B cell (primary cell): Measurements from ENCODE around the gene CAMTA1. TPM values are rescaled to one million over a fixed set of nuclear protein-coding genes. Genes with fewer than 3 reads are reported as not detected.

Experiments used
- ATAC-seq: fragments of 200-7000 bp; cut with Tn5 transposase; one replicate; pipeline ENCODE4 v1.10.0; 2021; ENCODE audit warnings: low read depth, mild to moderate bottlenecking, moderate number of reproducible peaks, moderate library complexity
- CTCF ChIA-PET: fragments of 350-600 bp; sonication (Branson Sonifier 250); formaldehyde crosslinking; loops from one replicate; lab custom pipeline; 2021; ENCODE audit warnings: antibody characterized with exemption, inconsistent platforms; lab: Charles Lee
- POLR2A ChIA-PET: fragments of 350-600 bp; sonication (Branson Sonifier 250); formaldehyde crosslinking; loops from one replicate; lab custom pipeline; 2021; ENCODE audit warnings: antibody characterized with exemption; lab: Charles Lee
- DNase-seq: peaks from one replicate; pipeline ENCODE4 v3.0.0; 2013
- H2AFZ ChIP-seq: 2 replicates; pipeline ENCODE4 v1.6.1; 2012; ENCODE audit warnings: mild to moderate bottlenecking, low read depth, low read length; ENCODE audit not compliant: insufficient read depth, poor library complexity, severe bottlenecking
- H3K27ac ChIP-seq, 2 donors: 1 replicate in 1 of 2; 2 replicates in 1 of 2; pipeline ENCODE4 v1.5.1; 2012 to 2013; ENCODE audit warnings: low read length in 2 of 2, mild to moderate bottlenecking in 2 of 2, moderate library complexity in 1 of 2
- H3K27me3 ChIP-seq, 4 experiments: fragments of 200-600 bp in 1 of 4; sonication (generic) in 1 of 4; replicated peaks in 1 of 4; 1 replicate in 2 of 4; 2 replicates in 2 of 4; pipeline versions ENCODE4 v1.6.1 to v1.7.0; 2013 to 2016; ENCODE audit warnings: low read length in 3 of 4, mild to moderate bottlenecking in 2 of 4, mixed read lengths in 1 of 4, moderate library complexity in 1 of 4; ENCODE audit not compliant: insufficient read depth in 4 of 4, control insufficient read depth in 3 of 4; ENCODE audit errors: control extremely low read depth in 1 of 4
- H3K36me3 ChIP-seq, 2 experiments: replicated peaks in 1 of 2; 1 replicate in 1 of 2; 2 replicates in 1 of 2; pipeline versions ENCODE4 v1.6.1 to v1.7.1; 2013; ENCODE audit warnings: low read length in 1 of 2; ENCODE audit not compliant: insufficient read depth in 2 of 2, control insufficient read depth in 1 of 2; ENCODE audit errors: control extremely low read depth in 1 of 2, extremely low read depth in 1 of 2
- H3K4me1 ChIP-seq, 2 donors: fragments of 200-600 bp in 1 of 2; sonication (generic) in 1 of 2; 1 replicate in 1 of 2; 2 replicates in 1 of 2; pipeline versions ENCODE4 v1.5.1 to v1.6.1; 2013 to 2017; ENCODE audit warnings: low read length in 2 of 2; ENCODE audit not compliant: control insufficient read depth in 2 of 2, insufficient read depth in 2 of 2
- H3K4me2 ChIP-seq: replicated peaks from 2 replicates; pipeline ENCODE3; 2012; ENCODE audit warnings: mild to moderate bottlenecking, low read depth, low read length; ENCODE audit not compliant: poor library complexity, severe bottlenecking
- H3K4me3 ChIP-seq, 5 experiments: fragments of 200-600 bp in 1 of 5; sonication (generic) in 1 of 5; 1 replicate in 3 of 5; 2 replicates in 2 of 5; pipeline versions ENCODE4 v1.5.1 to v1.7.0; 2011 to 2016; ENCODE audit warnings: low read length in 4 of 5, mild to moderate bottlenecking in 4 of 5, low read depth in 2 of 5, control low read depth in 1 of 5, moderate library complexity in 1 of 5; ENCODE audit not compliant: insufficient read depth in 1 of 5; ENCODE audit errors: control extremely low read depth in 1 of 5, extremely low read depth in 1 of 5
- H3K79me2 ChIP-seq: fragments of 200-600 bp; sonication (generic); one replicate; pipeline ENCODE4 v1.6.0; 2016; ENCODE audit warnings: low read length; ENCODE audit not compliant: control insufficient read depth, insufficient read depth
- H3K9ac ChIP-seq: fragments of 200-600 bp; sonication (generic); 2 replicates; pipeline ENCODE4 v1.6.1; 2017; ENCODE audit warnings: mild to moderate bottlenecking, low read length, moderate library complexity
- H3K9me3 ChIP-seq, 3 donors: one replicate each; pipeline versions ENCODE4 v1.6.1 to v1.7.1; 2013; ENCODE audit warnings: low read length in 2 of 3; ENCODE audit not compliant: control insufficient read depth in 2 of 3, insufficient read depth in 1 of 3; ENCODE audit errors: control extremely low read depth in 1 of 3
- H4K20me1 ChIP-seq: 2 replicates; pipeline ENCODE4 v1.6.0; 2012; ENCODE audit warnings: mild to moderate bottlenecking, low read length; ENCODE audit not compliant: insufficient read depth, control insufficient read depth, poor library complexity, severe bottlenecking
- H3K27ac Mint-ChIP-seq: one replicate; pipeline ENCODE4 v1.8.0; 2021; ENCODE audit warnings: mixed read lengths
- H3K27me3 Mint-ChIP-seq: one replicate; pipeline ENCODE4 v1.8.0; 2021; ENCODE audit warnings: mixed read lengths
- H3K4me1 Mint-ChIP-seq: one replicate; pipeline ENCODE4 v1.8.0; 2021; ENCODE audit warnings: mixed read lengths
- H3K4me3 Mint-ChIP-seq: one replicate; pipeline ENCODE4 v1.8.0; 2021; ENCODE audit warnings: mixed read lengths
- H3K9me3 Mint-ChIP-seq: one replicate; pipeline ENCODE4 v1.8.0; 2022; ENCODE audit warnings: mixed read lengths; ENCODE audit not compliant: insufficient read depth
- CTCF ChIP-seq: fragments of 200-600 bp; IDR thresholded peaks from one replicate; pipeline ENCODE4 v1.8.0; 2022; ENCODE audit warnings: antibody characterized with exemption, mild to moderate bottlenecking
- EZH2 ChIP-seq: IDR thresholded peaks from 2 replicates; pipeline ENCODE4 v1.6.1; 2012; ENCODE audit warnings: borderline replicate concordance, low read depth, mild to moderate bottlenecking, moderate library complexity, low read length; ENCODE audit not compliant: insufficient read depth, poor library complexity, severe bottlenecking
- WGBS: methylation state at CpG from one replicate; pipeline ENCODE4 v1.1.5; 2013; ENCODE audit warnings: missing lambda C conversion rate; ENCODE audit not compliant: insufficient coverage; 5-methylcytosine and 5-hydroxymethylcytosine counted together
- intact Hi-C: fragments of 100-400 bp; cut with micrococcal nuclease; formaldehyde crosslinking; loops from one replicate; pipeline ENCODE4 v1.10.0; 2022
- polyA plus RNA-seq: library from polyadenylated mRNA; depleted of rRNA; stranded (reverse); fragments of >200 nt; gene quantifications from 2 replicates; pipeline ENCODE4 v1.2.3, GENCODE V29; 2012
- total RNA-seq, 2 donors: library from RNA; stranded (reverse); fragments of 120-200 nt in 1 of 2; gene quantifications; 1 replicate in 1 of 2; 2 replicates in 1 of 2; pipeline versions ENCODE4 v1.2.3 to v1.2.4, GENCODE V29; 2013 to 2022

CAMTA1 gene
- total and polyA plus RNA-seq, 2 donors (not counting 1 experiment from before 2014, with no cell fraction given), result 42.2 to 45.7 TPM

DNA sequence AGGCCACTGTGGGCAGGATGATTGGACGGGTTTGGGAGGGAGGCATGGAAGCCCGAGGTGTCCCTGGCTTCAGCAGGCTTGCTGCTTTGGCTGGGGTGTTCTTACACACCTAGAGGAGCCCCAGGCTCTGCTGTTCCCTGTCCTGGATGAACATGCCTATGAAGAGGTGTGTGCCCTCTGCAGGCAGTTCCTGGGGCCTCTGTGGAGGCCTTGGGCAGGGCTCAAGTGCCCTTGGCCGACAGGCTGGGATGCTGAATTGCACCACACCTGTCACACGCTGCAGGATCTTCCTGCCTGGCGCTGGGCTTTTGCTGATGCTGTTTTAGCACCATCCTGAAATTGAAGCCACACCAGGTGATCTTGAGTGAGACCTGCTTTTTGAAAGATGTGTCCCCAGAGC lies 570.8 kb downstream of the CAMTA1 start:
- CTCF ChIA-PET, result no interaction called here
- no peak for DNase-seq
- POLR2A ChIA-PET, result no interaction called here
- TF ChIP-seq CTCF (no peak), EZH2 (no peak)
- H3K27ac Mint-ChIP-seq, result no peak overlapping the region
- no peak overlapping the region for H3K27ac ChIP-seq
- H3K4me1 ChIP-seq, result no peaks in the 10 kb centered on the region
- H3K36me3 ChIP-seq, result no peaks in the 10 kb centered on the region
- H2AFZ ChIP-seq, result no peak overlapping the region
- peaks cover 0 to 6% (median 0%) of the 10 kb centered on the region in 3 donors for H3K9me3 ChIP-seq
- no peak overlapping the region for H3K4me3 ChIP-seq
- intact Hi-C loops, result no loop called here
- no peaks in the 10 kb centered on the region for H3K27me3 ChIP-seq
- H3K27me3 Mint-ChIP-seq, result peaks cover 9% of the 10 kb centered on the region
- H3K4me1 Mint-ChIP-seq, result no peaks in the 10 kb centered on the region
- H3K9me3 Mint-ChIP-seq, result no peaks in the 10 kb centered on the region
- WGBS, result 89% methylated on average over 5 of the region's 5 CpGs
- H4K20me1 ChIP-seq, result no peaks in the 10 kb centered on the region
- no peaks in the 10 kb centered on the region for H3K79me2 ChIP-seq
- no peak overlapping the region for H3K9ac ChIP-seq
- no peak for ATAC-seq
- no peak overlapping the region for H3K4me3 Mint-ChIP-seq
- H3K4me2 ChIP-seq, result no peak overlapping the region

DNA sequence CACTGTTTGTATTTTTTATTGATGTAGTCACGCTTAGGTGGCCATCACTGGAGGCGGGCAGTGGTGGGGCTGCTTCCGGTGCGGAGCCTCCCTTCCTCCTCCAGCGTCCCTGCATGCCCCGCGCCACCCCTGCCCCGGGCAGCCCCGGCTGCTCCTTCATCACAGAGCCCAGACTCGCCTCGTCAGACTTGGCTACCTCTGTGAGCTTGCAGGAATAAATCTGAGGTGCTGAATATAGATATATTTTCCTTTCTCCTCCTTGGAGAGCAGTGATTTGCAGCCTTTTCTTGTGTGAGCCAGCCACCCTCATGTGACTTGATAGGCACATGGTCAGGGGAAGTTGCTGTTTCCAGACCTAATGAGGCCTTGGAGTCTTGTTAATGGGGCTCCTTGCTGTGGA lies 573.2 kb downstream of the CAMTA1 start:
- no peak overlapping the region for H3K4me3 Mint-ChIP-seq
- Histone ChIP-seq H3K27me3 (no peaks in the 10 kb centered on the region), H3K4me3 (no peak overlapping the region), H3K27ac (no peak overlapping the region), H3K4me1 (no peaks in the 10 kb centered on the region), H3K9ac (no peak overlapping the region), H2AFZ (no peak overlapping the region), H3K9me3 (peaks cover 0 to 6% (median 0%) of the 10 kb centered on the region in 3 donors), H3K4me2 (no peak overlapping the region), H4K20me1 (no peaks in the 10 kb centered on the region), H3K79me2 (no peaks in the 10 kb centered on the region), H3K36me3 (no peaks in the 10 kb centered on the region)
- H3K9me3 Mint-ChIP-seq, result no peaks in the 10 kb centered on the region
- no peak for TF ChIP-seq CTCF
- TF ChIP-seq EZH2, result no peak
- DNase-seq (no peak), ATAC-seq (no peak)
- H3K27me3 Mint-ChIP-seq, result peaks cover 11% of the 10 kb centered on the region
- intact Hi-C loops, result no loop called here
- CTCF ChIA-PET, result no interaction called here
- H3K27ac Mint-ChIP-seq, result no peak overlapping the region
- 89% methylated on average over 7 of the region's 11 CpGs for WGBS
- POLR2A ChIA-PET, result no interaction called here
- H3K4me1 Mint-ChIP-seq, result no peaks in the 10 kb centered on the region
